HepG2 (cell line): ENCODE data around the gene PPP1R13L. TPM values are rescaled to one million over a fixed set of nuclear protein-coding genes. Genes with fewer than 3 reads are reported as not detected.

Source experiments
- ATF1 ChIP-seq: IDR thresholded peaks from 2 replicates; pipeline ENCODE4 v1.6.1; 2016; ENCODE audit warnings: mild to moderate bottlenecking, control low read depth
- DRAP1 ChIP-seq: IDR thresholded peaks from 2 replicates; pipeline ENCODE4 v1.6.1; 2016; ENCODE audit warnings: missing genetic modification reagents, missing compliant biosample characterization
- EHMT2 ChIP-seq: fragments of 200-600 bp; sonication (generic); IDR thresholded peaks from 2 replicates; pipeline ENCODE4 v1.7.0; 2017; ENCODE audit warnings: antibody characterized with exemption, low read depth, low read length, borderline replicate concordance
- NAIF1 ChIP-seq: sonication (generic); formaldehyde crosslinking; IDR thresholded peaks from 2 replicates; pipeline ENCODE4 v1.5.0; 2020; ENCODE audit warnings: mild to moderate bottlenecking, missing genetic modification reagents, borderline replicate concordance
- STAT6 ChIP-seq: sonication (generic); formaldehyde crosslinking; IDR thresholded peaks from 2 replicates; pipeline ENCODE4 v1.4.0; 2020; ENCODE audit warnings: missing genetic modification reagents, mild to moderate bottlenecking, borderline replicate concordance
- TCF12 ChIP-seq, 2 experiments: fragments of 450-650 bp in 1 of 2; sonication (generic) in 1 of 2; formaldehyde crosslinking in 1 of 2; IDR thresholded peaks; 2 replicates each; pipeline versions ENCODE4 v1.6.1 to v1.8.0; 2017 to 2022; ENCODE audit warnings: antibody characterized with exemption in 1 of 2, mild to moderate bottlenecking in 1 of 2, missing genetic modification reagents in 1 of 2, moderate library complexity in 1 of 2
- TFDP1 ChIP-seq: IDR thresholded peaks from 2 replicates; pipeline ENCODE4 v1.6.1; 2016; ENCODE audit warnings: missing compliant biosample characterization, missing genetic modification reagents, borderline replicate concordance
- ZBTB3 ChIP-seq: sonication (generic); formaldehyde crosslinking; IDR thresholded peaks from 2 replicates; pipeline ENCODE4 v1.4.0; 2020; ENCODE audit warnings: low read depth, mild to moderate bottlenecking, moderate library complexity, missing genetic modification reagents, borderline replicate concordance
- ZBTB33 ChIP-seq: sonication (generic); formaldehyde crosslinking; IDR thresholded peaks from 2 replicates; pipeline ENCODE4 v1.4.0; 2020; ENCODE audit warnings: missing genetic modification reagents
- ZBTB8A ChIP-seq: sonication (generic); formaldehyde crosslinking; IDR thresholded peaks from 2 replicates; pipeline ENCODE4 v1.4.0; 2020; ENCODE audit warnings: mild to moderate bottlenecking, low read depth, missing genetic modification reagents, borderline replicate concordance
- ZNF331 ChIP-seq: sonication (generic); formaldehyde crosslinking; IDR thresholded peaks from 2 replicates; pipeline ENCODE4 v1.4.0; 2020; ENCODE audit warnings: missing genetic modification reagents
- ZNF333 ChIP-seq: sonication (generic); formaldehyde crosslinking; IDR thresholded peaks from 2 replicates; pipeline ENCODE4 v1.4.0; 2020; ENCODE audit warnings: mild to moderate bottlenecking, missing genetic modification reagents, borderline replicate concordance
- ZNF646 ChIP-seq: sonication (generic); formaldehyde crosslinking; IDR thresholded peaks from 2 replicates; pipeline ENCODE4 v1.9.0; 2021; ENCODE audit warnings: mild to moderate bottlenecking, missing genetic modification reagents
- ZNF777 ChIP-seq: sonication (generic); formaldehyde crosslinking; IDR thresholded peaks from 2 replicates; pipeline ENCODE4 v1.4.0; 2020; ENCODE audit warnings: missing genetic modification reagents
- ZNF839 ChIP-seq: sonication (generic); formaldehyde crosslinking; IDR thresholded peaks from 2 replicates; pipeline ENCODE4 v1.4.0; 2020; ENCODE audit warnings: missing genetic modification reagents, mild to moderate bottlenecking, borderline replicate concordance
- polyA plus RNA-seq, 8 experiments: library from polyadenylated mRNA; depleted of rRNA in 3 of 8; stranded (reverse) in 7 of 8; unstranded in 1 of 8; fragments of >200 nt; fragmentation: Illumina TruSeq in 4 of 8; extraction: Trizol in 4 of 8; gene quantifications; 2 replicates each; pipeline versions ENCODE4 v1.2.1 to v1.2.3, GENCODE V29; 2011 to 2016; ENCODE audit warnings: low read depth in 4 of 8, missing spikeins in 1 of 8, mixed read lengths in 1 of 8; ENCODE audit not compliant: insufficient read depth in 1 of 8
- total RNA-seq, 5 experiments: library from RNA; depleted of rRNA; stranded (reverse); fragments of >200 nt; fragmentation: Illumina TruSeq; extraction: Trizol; gene quantifications; 2 replicates each; pipeline ENCODE4 v1.2.3, GENCODE V29; 2016; ENCODE audit warnings: low read depth in 1 of 5

The PPP1R13L gene
- total and polyA plus RNA-seq, 2 of the 13 experiments (the other 11 are each of a cell fraction or from before 2014, with no cell fraction given), result 1.3 to 6.6 TPM

GRCh38 chr19:45444318-45445041 is 39.6 kb upstream of the PPP1R13L start (continued):
- TF ChIP-seq STAT6 (CRISPR knock-in tag) (no peak), DRAP1 (CRISPR knock-in tag) (0 out of 2 replicates have a peak, but pooled peaks have one; percentile 15), ZNF333 (CRISPR knock-in tag) (no peak), ZBTB33 (CRISPR knock-in tag) (no peak), TCF12 (IDR thresholded peaks at IDR 0.05) (no peak), TCF12 (CRISPR knock-in tag; IDR thresholded peaks at IDR 0.05) (no peak), ZBTB8A (CRISPR knock-in tag) (no peak), EHMT2 (no peak), ZNF839 (no peak), ZNF331 (no peak), ZNF777 (CRISPR knock-in tag) (peak; percentile 71; the same call in 1 of the 2 replicates), TFDP1 (CRISPR knock-in tag) (peak; percentile 66; the same call in 1 of the 2 replicates), NAIF1 (CRISPR knock-in tag) (0 out of 2 replicates have a peak, but pooled peaks have one; percentile 36), ATF1 (CRISPR knock-in tag) (no peak), ZNF646 (CRISPR knock-in tag) (no peak), ZBTB3 (no peak)
